Coronary artery (tissue), 2 donors: Measurements from ENCODE around the gene CCS.
A peak's percentile ranks its signal among the peaks of the same experiment; 100 is the strongest.

Source experiments
- DNase-seq: peaks from one replicate; pipeline ENCODE4 v3.0.0-alpha.2; 2017; ENCODE audit warnings: low spot score
- H3K27ac ChIP-seq, 2 donors: fragments of 200-600 bp; sonication (generic); one replicate each; pipeline ENCODE4 v1.5.1; 2016 to 2019
- H3K4me3 ChIP-seq: fragments of 200-600 bp; sonication (generic); 2 replicates; pipeline ENCODE4 v1.5.1; 2016; ENCODE audit warnings: mild to moderate bottlenecking, moderate library complexity
- CTCF ChIP-seq: fragments of 200-600 bp; sonication (generic); IDR thresholded peaks from one replicate; pipeline ENCODE4 v1.5.1; 2019; ENCODE audit warnings: antibody characterized with exemption

CCS gene

GRCh38 chr11:66562275-66562674 lies 30.7 kb upstream of the CCS start:
- H3K27ac ChIP-seq: no peak overlapping the region

GRCh38 chr11:66562907-66563583 lies 29.9 kb upstream of the CCS start:
- Histone ChIP-seq H3K4me3 (no peak overlapping the region), H3K27ac (no peak overlapping the region)
- DNase-seq: no peak
- no peak for TF ChIP-seq CTCF

More at GRCh38 chr11:66562275-66562674, 30.7 kb upstream of the CCS start:
- peak; percentile 53 for DNase-seq
- no peak for TF ChIP-seq CTCF
- no peak overlapping the region for H3K4me3 ChIP-seq

- no peak for TF ChIP-seq CTCF
- no peak overlapping the region for H3K27ac ChIP-seq
- DNase-seq: peak; percentile 59
- no peak overlapping the region for H3K4me3 ChIP-seq
Observed at GRCh38 chr11:66563832-66564231, 29.2 kb upstream of the CCS start.

- Histone ChIP-seq H3K4me3 (no peak overlapping the region), H3K27ac (no peak overlapping the region)
- DNase-seq: no peak
- TF ChIP-seq CTCF: no peak
Observed at GRCh38 chr11:66564538-66564937, 28.4 kb upstream of the CCS start.

GRCh38 chr11:66564984-66565383 lies 28.0 kb upstream of the CCS start:
- Histone ChIP-seq H3K27ac (no peak overlapping the region), H3K4me3 (no peak overlapping the region)
- DNase-seq: no peak
- TF ChIP-seq CTCF: no peak

GRCh38 chr11:66566221-66566620 lies 26.8 kb upstream of the CCS start:
- peak; percentile 67 for DNase-seq
- TF ChIP-seq CTCF: no peak
- Histone ChIP-seq H3K27ac (no peak overlapping the region), H3K4me3 (no peak overlapping the region)

- no peak for TF ChIP-seq CTCF
- peak overlapping the region; percentile 91 for H3K4me3 ChIP-seq
- H3K27ac ChIP-seq: peak overlapping the region; percentile 54 to 73
- DNase-seq: peak; percentile 60
Observed at GRCh38 chr11:66567787-66568123, 25.2 kb upstream of the CCS start.
